ENCODE measurements around the gene ATF6B.
"Not testable (repeated sequence)": the region's sequence is repeated elsewhere in the genome, so short reads cannot be mapped to it uniquely, and the experiment has no call there.

The ATF6B gene

DNA sequence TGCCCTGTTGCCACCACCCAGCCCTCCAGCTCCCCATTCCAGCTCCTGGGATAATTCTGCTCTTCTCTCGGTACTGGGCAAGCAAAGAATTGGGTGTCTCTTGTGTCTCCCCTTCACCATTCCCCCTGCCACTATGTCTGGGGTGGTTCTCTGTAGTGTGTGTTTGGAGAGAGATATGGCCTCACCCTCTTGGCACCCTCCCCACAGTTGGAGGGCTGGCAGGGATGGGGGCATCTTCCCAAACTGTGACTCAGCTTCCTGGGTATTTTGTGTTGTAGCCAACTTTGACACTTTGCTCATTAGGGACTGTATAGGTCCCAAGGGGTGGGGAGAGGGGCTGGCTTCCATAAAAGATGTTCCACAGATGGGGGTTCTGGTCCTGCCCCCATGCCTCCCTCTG lies 20.6 kb downstream of the ATF6B start:
- no peak for DNase-seq (ENCODE audit: low read depth in 2 of 2)

DNA sequence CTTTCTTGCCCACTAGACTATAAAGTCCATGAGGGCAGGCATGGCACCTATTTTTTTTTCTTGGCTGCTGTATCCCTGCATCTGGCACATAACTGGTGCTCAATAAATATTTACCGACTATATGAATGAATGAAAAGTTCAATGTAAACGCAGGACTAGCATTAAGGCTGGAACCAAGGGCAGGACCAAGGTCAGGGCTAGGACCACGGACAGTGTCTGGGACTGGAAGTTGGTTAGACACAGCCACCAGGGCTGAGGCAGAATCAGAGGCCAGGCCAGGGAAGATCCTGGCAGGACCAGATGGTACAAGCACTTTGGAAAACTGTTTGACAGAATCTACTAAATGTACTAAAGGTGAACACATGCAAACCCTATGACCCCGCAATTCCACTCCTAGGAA lies 22.6 kb downstream of the ATF6B start:
- DNase-seq (ENCODE audit: low read depth in 2 of 2) = no peak

DNA sequence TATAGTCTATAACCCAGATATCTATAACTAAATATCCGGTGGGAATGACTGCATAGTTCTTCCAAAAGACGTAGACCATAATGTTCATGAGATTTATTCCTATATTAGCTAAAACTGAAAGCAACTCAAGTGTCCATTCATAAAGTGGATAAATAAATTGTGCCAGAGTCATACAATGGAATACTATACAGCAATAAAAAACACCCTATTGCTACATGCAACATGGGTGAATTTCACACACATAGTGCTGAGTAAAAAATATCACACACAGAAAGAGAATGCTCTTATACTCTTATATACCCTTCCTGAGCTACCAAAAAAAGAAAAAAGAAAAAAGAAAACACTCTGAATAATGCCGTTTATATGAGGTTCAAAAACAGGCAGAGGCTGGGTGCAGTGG lies 25.8 kb downstream of the ATF6B start:
- DNase-seq (ENCODE audit: low read depth in 2 of 2) = no peak

- DNase-seq (ENCODE audit: low read depth in 2 of 2) = not testable (repeated sequence)
These were observed 27.8 kb downstream of the ATF6B start for GRCh38 chr6:32100251-32100650.

DNA sequence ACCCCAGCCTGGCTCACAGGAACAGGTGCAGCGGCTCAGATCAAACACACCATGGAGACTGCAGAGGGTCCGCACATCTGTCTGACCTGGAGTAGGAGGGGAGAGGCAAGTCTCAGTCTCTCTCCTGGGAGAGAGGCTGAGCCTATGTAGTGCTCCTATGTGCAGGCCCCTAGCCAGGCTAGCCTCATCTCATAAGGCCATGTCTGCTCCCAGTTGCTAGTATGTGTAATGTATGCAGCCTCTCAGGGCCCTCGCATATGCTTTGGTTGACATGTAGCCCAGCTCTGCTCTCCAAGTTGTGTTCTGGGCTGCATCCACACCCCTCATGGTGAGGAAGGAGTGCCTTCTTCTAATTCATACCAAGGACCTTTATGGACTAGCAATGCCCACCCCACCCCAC lies 30.7 kb downstream of the ATF6B start:
- DNase-seq (ENCODE audit: low read depth in 2 of 2) = no peak

DNA sequence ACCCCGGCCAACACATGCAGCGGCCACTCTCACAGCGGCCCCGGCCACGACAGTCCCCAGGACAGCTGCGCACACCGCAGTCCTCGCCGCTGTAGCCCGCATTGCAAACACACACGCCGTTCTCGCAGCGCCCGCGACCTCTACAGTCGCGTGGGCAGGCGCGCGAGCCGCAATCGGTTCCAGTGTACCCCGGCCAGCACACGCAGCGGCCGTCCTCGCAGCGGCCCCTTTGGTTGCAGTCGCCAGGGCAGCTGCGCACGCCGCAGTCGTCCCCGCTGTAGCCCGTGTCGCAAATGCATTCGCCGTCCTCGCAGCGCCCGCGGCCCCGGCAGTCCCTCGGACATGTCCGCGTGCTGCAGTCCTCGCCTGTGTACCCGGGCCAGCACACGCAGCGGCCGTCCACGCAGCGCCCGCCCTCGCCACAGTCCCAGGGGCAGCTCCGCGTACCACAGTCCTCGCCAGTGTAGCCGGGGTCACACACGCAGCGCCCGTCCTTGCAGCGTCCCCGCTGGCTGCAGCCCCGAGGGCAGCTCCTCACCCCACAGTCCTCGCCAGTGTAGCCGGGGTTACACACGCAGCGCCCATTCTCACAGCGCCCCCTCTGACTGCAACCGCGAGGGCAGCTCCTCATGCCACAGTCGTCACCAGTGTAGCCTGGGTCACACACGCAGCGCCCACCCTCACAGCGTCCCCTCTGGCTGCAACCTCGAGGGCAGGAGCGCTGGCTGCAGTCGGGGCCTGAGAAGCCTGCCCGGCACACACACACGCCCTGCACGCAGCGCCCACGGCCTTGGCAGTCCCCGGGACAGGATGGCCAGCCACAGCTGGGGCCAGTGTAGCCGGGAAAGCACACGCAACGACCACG lies 31.4 kb downstream of the ATF6B start:
- no peak for DNase-seq (ENCODE audit: low read depth in 2 of 2)

- no peak for DNase-seq (ENCODE audit: low read depth in 2 of 2)
These were observed 32.0 kb downstream of the ATF6B start for GRCh38 chr6:32096087-32096393.

- DNase-seq (ENCODE audit: low read depth in 2 of 2) = no peak
These were observed 32.5 kb downstream of the ATF6B start for GRCh38 chr6:32095338-32096086.

DNA sequence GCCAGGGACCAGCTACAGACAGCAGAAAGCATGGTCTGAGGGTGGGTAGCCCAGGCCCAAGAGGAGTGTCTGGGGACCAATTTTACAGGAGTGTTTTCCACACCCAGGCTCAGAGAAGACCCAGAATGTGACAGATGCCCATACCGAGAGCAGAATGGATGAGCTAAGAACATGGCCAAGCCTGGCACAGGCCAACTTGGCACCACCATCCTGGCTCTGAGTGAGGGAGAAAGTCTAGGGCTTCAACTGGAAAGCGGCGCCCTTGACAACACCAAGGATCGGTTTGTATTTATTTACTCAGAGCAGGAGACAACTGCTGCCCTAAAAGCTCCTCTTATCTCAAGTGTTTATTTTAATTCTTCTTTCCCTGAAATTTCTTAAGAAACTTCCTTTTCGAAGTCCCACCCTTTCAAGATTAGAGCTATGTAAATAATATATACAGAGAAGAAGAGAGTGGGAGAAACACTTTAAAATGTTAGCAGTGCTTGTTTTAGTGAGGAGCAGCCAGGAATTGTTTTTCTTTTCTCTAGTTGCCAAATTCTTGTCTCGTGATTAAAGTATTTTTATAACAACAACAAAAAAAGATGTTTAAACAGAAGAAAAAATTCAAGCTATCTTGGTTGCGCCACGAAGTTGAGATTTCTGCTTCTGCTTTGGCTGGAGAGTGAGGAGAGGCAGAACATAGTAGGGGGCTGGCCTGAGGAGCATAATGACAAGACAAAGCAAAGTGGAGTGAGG lies 35.1 kb downstream of the ATF6B start:
- no peak for DNase-seq (ENCODE audit: low read depth in 2 of 2)

- DNase-seq (ENCODE audit: low read depth in 2 of 2) = no peak
These were observed 38.8 kb downstream of the ATF6B start for GRCh38 chr6:32089082-32089828.

DNA sequence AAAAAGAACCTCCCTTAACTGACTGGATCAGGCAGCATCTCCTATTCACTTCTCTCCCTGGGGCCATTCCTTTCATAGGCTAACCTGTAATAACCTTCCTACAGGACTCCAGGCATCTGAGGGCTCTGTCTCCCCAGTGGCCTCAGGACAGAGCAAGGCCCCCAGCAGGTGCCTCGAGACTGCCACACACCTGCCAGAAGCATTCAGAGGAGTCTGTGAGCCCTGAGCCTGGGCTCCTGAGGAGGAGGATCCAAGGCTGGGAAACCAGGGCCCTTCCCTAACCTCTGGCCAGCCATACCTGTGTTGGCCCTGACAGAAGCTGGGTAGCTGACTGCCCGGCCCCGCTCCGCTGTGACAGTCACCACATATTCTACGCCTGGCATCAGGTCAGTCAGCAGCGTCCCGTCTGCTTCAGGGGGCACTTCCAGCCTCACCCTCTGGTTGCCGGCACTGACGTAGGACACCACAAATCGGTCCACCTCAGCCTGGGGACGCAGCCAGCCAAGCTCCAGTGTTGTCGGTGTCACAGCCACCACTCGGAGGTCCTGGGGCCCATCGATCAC lies 39.5 kb downstream of the ATF6B start:
- no peak for DNase-seq (ENCODE audit: low read depth in 2 of 2)

- DNase-seq (ENCODE audit: low read depth in 2 of 2) = peak; percentile 26 to 34
These were observed 40.2 kb downstream of the ATF6B start for GRCh38 chr6:32087574-32088486.

DNA sequence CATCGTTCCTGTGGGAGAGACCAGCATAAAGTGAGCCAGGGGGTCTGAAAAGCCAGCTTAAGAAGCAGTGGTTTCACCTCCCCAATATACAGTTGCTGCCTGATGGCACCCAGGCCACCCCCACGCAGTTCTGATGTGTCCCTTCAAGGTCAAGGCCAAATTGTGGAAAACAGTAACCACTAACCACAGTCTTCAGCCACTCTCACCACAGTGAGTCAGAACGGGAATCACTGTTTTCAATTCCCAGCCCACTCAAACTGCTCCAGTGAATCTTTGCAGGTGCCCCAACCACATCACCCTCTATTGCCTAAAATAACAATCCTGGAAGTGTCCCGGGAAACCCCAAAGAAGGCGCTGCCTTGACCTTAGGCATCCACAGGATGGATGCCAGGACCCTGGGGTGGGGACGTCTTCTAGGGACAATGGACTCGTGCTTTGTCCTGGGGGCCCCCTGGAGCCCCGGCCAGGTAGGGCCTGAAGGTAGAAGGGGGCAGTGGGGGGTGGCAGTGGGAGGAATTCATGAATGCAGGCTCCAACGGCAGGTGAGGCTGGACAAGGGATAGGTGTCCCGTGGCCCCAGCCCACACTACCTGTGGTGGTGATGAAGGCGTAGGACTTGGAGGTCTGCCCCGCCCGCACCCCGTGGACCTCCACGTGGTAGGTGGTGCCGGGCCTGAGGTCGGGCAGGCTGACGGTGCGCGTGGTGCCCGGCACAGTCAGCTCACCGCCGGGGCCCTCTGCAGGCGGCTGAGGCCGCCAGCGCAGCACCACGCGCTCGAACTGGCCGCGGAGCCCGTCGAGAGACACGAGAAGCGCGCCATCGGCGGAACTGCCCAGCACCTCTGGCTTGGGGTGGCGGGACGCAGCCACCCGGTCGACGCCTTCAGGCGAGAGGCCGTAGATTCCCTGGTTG lies 41.1 kb downstream of the ATF6B start:
- DNase-seq (ENCODE audit: low read depth in 2 of 2) = no peak

- DNase-seq (ENCODE audit: low read depth in 2 of 2) = no peak
These were observed 42.1 kb downstream of the ATF6B start for GRCh38 chr6:32085759-32086459.

GRCh38 chr6:32084780-32085179 lies 43.3 kb downstream of the ATF6B start:
- no peak for DNase-seq (ENCODE audit: low read depth in 2 of 2)

DNA sequence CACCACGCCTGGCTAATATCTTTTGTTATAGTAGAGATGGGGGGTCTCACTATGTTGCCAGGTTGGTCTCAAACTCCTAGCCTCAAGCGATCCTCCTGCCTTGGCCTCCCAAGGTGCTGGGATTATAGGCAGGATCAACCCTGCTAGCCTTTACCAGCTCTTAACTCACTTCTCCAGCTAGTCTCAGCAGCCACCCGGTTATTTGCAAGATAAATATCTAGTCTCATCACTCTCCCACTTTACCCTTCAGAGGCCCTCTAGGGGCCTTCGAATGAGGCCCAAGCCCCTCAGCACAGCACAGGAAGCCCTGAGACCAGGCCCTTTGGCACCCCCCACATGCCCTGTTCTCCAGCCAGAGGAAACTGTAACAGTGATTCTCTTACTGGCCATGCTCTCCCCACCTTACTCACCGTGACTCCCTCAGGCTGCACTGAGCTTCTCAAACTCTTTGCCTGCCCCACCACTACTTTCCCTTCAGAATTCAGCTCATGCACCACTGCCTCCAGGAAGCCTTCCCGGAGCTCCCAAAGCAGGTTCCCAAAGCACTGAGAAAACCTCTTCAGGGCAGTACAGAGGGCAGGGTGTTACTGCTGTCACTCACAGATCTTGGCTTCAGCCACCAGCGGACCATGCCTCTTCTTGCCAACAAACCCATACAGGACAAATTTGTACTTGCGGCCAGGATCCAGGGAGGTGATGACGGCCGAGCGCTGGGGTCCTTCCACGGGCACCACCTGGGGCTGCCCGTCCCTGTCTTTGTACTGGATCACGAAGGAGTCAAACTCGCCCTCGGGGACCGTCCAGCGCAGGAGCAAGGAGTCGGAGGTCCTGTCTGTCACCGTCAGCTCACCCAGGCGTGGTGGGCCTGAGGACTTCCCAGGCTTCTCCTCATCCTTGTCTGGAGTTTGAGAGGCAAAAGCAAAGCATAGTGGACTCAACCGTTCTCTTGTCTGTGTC lies 44.0 kb downstream of the ATF6B start:
- DNase-seq (ENCODE audit: low read depth in 2 of 2) = no peak

DNA sequence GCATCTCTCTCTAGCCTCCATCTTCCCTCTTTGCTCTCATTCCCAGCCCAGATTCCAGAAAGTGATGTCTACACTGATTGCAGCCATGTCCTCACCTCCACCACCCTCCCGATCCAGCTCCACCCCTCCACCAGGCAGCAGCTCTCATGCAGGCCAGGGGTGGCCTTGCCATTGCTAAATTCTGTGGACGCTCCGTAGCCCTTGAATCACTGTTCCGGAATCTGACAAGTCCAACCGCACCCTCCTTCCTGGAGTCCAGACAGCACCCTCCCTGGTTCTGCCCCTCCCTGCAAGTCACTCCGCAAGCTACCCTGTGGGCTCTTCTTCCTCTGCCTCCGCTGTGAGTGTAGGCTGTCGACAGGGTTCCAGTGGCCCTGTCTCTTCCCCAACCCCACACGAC lies 45.1 kb downstream of the ATF6B start:
- DNase-seq (ENCODE audit: low read depth in 2 of 2) = no peak

- no peak for DNase-seq (ENCODE audit: low read depth in 2 of 2)
These were observed 45.6 kb downstream of the ATF6B start for GRCh38 chr6:32082478-32082877.
